H1 (cell line): ENCODE results near the gene ELP1. TPM values are rescaled to one million over a fixed set of nuclear protein-coding genes. Genes with fewer than 3 reads are reported as not detected.

Experiments used
- CTCF ChIA-PET: fragments of 300-600 bp; sonication (Branson Sonifier 250); formaldehyde crosslinking; loops from one replicate; lab custom pipeline; 2021; ENCODE audit not compliant: partially characterized antibody; lab: Charles Lee
- POLR2A ChIA-PET: fragments of 300-600 bp; sonication (Branson Sonifier 250); formaldehyde crosslinking; loops from one replicate; lab custom pipeline; 2021; ENCODE audit warnings: inconsistent platforms; ENCODE audit not compliant: partially characterized antibody; lab: Charles Lee
- DNase-seq, 2 experiments: peaks; one replicate each; pipeline versions ENCODE4 v3.0.0 to v3.0.0-alpha.2; 2010 to 2022; ENCODE audit warnings: low spot score in 2 of 2, low read depth in 1 of 2, mixed read lengths in 1 of 2
- FAIRE-seq: peaks from 2 replicates; lab custom pipeline; 2011; peaks lifted over from hg19 to GRCh38; lab: Jason Lieb, UNC
- H2AFZ ChIP-seq: 2 replicates; pipeline ENCODE4 v1.8.1; 2012; ENCODE audit warnings: low read length, inconsistent platforms
- H2AK5ac ChIP-seq: 2 replicates; pipeline ENCODE4 v1.6.1; 2013; ENCODE audit warnings: low read depth, low read length
- H2BK120ac ChIP-seq: replicated peaks from 2 replicates; pipeline ENCODE3; 2013; ENCODE audit warnings: low read depth, low read length, inconsistent platforms
- H2BK12ac ChIP-seq: 2 replicates; pipeline ENCODE4 v1.6.1; 2013; ENCODE audit warnings: low read depth, low read length
- H2BK15ac ChIP-seq: 2 replicates; pipeline ENCODE4 v1.6.1; 2013; ENCODE audit warnings: low read length
- H2BK20ac ChIP-seq: 2 replicates; pipeline ENCODE4 v1.6.1; 2013; ENCODE audit warnings: low read length
- H2BK5ac ChIP-seq: 2 replicates; pipeline ENCODE4 v1.6.1; 2013; ENCODE audit warnings: low read depth, low read length
- H3K14ac ChIP-seq: 2 replicates; pipeline ENCODE4 v1.6.1; 2013; ENCODE audit warnings: inconsistent platforms; ENCODE audit not compliant: insufficient read length
- H3K18ac ChIP-seq: 2 replicates; pipeline ENCODE4 v1.6.1; 2013; ENCODE audit warnings: low read length; ENCODE audit errors: extremely low read depth
- H3K23ac ChIP-seq: 2 replicates; pipeline ENCODE4 v1.6.1; 2013; ENCODE audit warnings: inconsistent platforms; ENCODE audit not compliant: insufficient read length
- H3K23me2 ChIP-seq: 2 replicates; pipeline ENCODE4 v1.6.1; 2013; ENCODE audit warnings: low read depth, low read length
- H3K27ac ChIP-seq: 2 replicates; pipeline ENCODE4 v1.6.1; 2011; ENCODE audit warnings: low read depth, low read length, inconsistent platforms
- H3K27me3 ChIP-seq, 4 experiments: replicated peaks in 1 of 4; 1 replicate in 1 of 4; 2 replicates in 3 of 4; pipeline versions ENCODE4 v1.6.1 to v1.8.1; 2011 to 2013; ENCODE audit warnings: low read length in 3 of 4, mild to moderate bottlenecking in 3 of 4, inconsistent platforms in 2 of 4, mixed read lengths in 2 of 4, moderate library complexity in 1 of 4; ENCODE audit not compliant: control insufficient read depth in 3 of 4, insufficient read depth in 3 of 4; ENCODE audit errors: extremely low read depth in 1 of 4
- H3K36me3 ChIP-seq, 4 experiments: 2 replicates each; pipeline versions ENCODE4 v1.6.1 to v1.8.1; 2011 to 2013; ENCODE audit warnings: mild to moderate bottlenecking in 4 of 4, low read length in 3 of 4, moderate library complexity in 2 of 4, control low read depth in 1 of 4, inconsistent platforms in 1 of 4; ENCODE audit not compliant: insufficient read depth in 4 of 4, control insufficient read depth in 2 of 4
- H3K4ac ChIP-seq: replicated peaks from 2 replicates; pipeline ENCODE3; 2013; ENCODE audit warnings: low read length, low read depth, mixed read lengths, inconsistent platforms; ENCODE audit not compliant: insufficient read length
- H3K4me1 ChIP-seq, 4 experiments: replicated peaks in 1 of 4; 1 replicate in 1 of 4; 2 replicates in 3 of 4; pipeline versions ENCODE4 v1.6.1 to v1.8.1; 2011 to 2013; ENCODE audit warnings: low read length in 3 of 4, inconsistent platforms in 2 of 4, mixed read lengths in 1 of 4; ENCODE audit not compliant: insufficient read depth in 4 of 4, control insufficient read depth in 3 of 4
- H3K4me2 ChIP-seq, 2 experiments: 2 replicates each; pipeline versions ENCODE4 v1.6.1 to v1.8.1; 2011 to 2013; ENCODE audit warnings: low read depth in 2 of 2, low read length in 2 of 2, control low read depth in 1 of 2, inconsistent platforms in 1 of 2, mild to moderate bottlenecking in 1 of 2; ENCODE audit not compliant: insufficient read depth in 1 of 2
- H3K4me3 ChIP-seq, 4 experiments: fragments of 200-600, 300-600 bp in 1 of 4; sonication (generic), shearing (Covaris generic), sonication (Bioruptor Twin) in 1 of 4; 2 replicates each; pipeline versions ENCODE4 v1.5.1 to v1.8.1; 2011 to 2016; ENCODE audit warnings: low read length in 4 of 4, low read depth in 3 of 4, control low read depth in 2 of 4, inconsistent platforms in 2 of 4, mild to moderate bottlenecking in 2 of 4, mixed read lengths in 1 of 4, moderate library complexity in 1 of 4; ENCODE audit not compliant: insufficient read depth in 2 of 4; ENCODE audit errors: extremely low read depth in 1 of 4
- H3K56ac ChIP-seq: replicated peaks from 2 replicates; pipeline ENCODE3; 2013; ENCODE audit warnings: low read depth, mild to moderate bottlenecking, mixed read lengths, low read length, inconsistent platforms; ENCODE audit not compliant: insufficient read length
- H3K79me1 ChIP-seq: 2 replicates; pipeline ENCODE4 v1.6.1; 2013; ENCODE audit warnings: low read depth, low read length, control low read depth
- H3K79me2 ChIP-seq, 2 experiments: 2 replicates each; pipeline versions ENCODE4 v1.6.1 to v1.8.1; 2012 to 2013; ENCODE audit warnings: low read length in 2 of 2, mild to moderate bottlenecking in 2 of 2, inconsistent platforms in 1 of 2; ENCODE audit not compliant: insufficient read depth in 2 of 2, control insufficient read depth in 1 of 2
- H3K9ac ChIP-seq, 4 experiments: replicated peaks in 1 of 4; 1 replicate in 1 of 4; 2 replicates in 3 of 4; pipeline versions ENCODE4 v1.6.1 to v1.8.1; 2011 to 2013; ENCODE audit warnings: low read depth in 3 of 4, low read length in 3 of 4, control low read depth in 2 of 4, mild to moderate bottlenecking in 2 of 4, moderate library complexity in 2 of 4, inconsistent platforms in 1 of 4; ENCODE audit errors: extremely low read depth in 1 of 4
- H3K9me3 ChIP-seq, 2 experiments: 2 replicates each; pipeline versions ENCODE4 v1.6.1 to v1.8.1; 2012 to 2013; ENCODE audit warnings: mild to moderate bottlenecking in 2 of 2, moderate library complexity in 2 of 2, control low read depth in 1 of 2, inconsistent platforms in 1 of 2, low read depth in 1 of 2, low read length in 1 of 2, mixed read lengths in 1 of 2; ENCODE audit not compliant: insufficient read depth in 2 of 2
- H4K20me1 ChIP-seq, 2 experiments: replicated peaks in 1 of 2; 2 replicates each; pipeline versions ENCODE3 to v1.8.1; 2011 to 2013; ENCODE audit warnings: inconsistent platforms in 2 of 2, low read length in 2 of 2, mild to moderate bottlenecking in 1 of 2; ENCODE audit not compliant: insufficient read depth in 2 of 2, control insufficient read depth in 1 of 2
- H4K5ac ChIP-seq: 2 replicates; pipeline ENCODE4 v1.6.1; 2013; ENCODE audit warnings: low read length, low read depth, mixed read lengths, inconsistent platforms; ENCODE audit not compliant: insufficient read length
- H4K8ac ChIP-seq: 2 replicates; pipeline ENCODE4 v1.8.0; 2013; ENCODE audit warnings: mild to moderate bottlenecking, moderate library complexity, low read length, inconsistent platforms; ENCODE audit not compliant: insufficient read depth; ENCODE audit errors: extremely low read depth
- H4K91ac ChIP-seq: replicated peaks from 2 replicates; pipeline ENCODE3; 2013; ENCODE audit warnings: low read length, mixed read lengths, inconsistent platforms; ENCODE audit not compliant: insufficient read length
- BCL11A ChIP-seq, 2 experiments: IDR thresholded peaks; one replicate each; pipeline ENCODE4 v1.6.1; 2011; ENCODE audit warnings: low read depth in 2 of 2, low read length in 2 of 2, mild to moderate bottlenecking in 2 of 2
- CBX5 ChIP-seq: fragments of 300-800, 300-1000 bp; sonication (generic); IDR thresholded peaks from 2 replicates; pipeline ENCODE4 v1.7.1; 2016; ENCODE audit warnings: antibody characterized with exemption, low read length, low read depth
- CHD2 ChIP-seq: IDR thresholded peaks from 2 replicates; pipeline ENCODE4 v1.6.1; 2012; ENCODE audit warnings: low read length, improper control_type of control experiment
- JUN ChIP-seq: IDR thresholded peaks from 2 replicates; pipeline ENCODE4 v1.6.1; 2011; ENCODE audit warnings: low read depth, mild to moderate bottlenecking, improper control_type of control experiment, low read length
- KDM4A ChIP-seq: IDR thresholded peaks from one replicate; pipeline ENCODE4 v1.7.1; 2012; ENCODE audit warnings: low read depth, mild to moderate bottlenecking, moderate library complexity, low read length, inconsistent platforms; ENCODE audit not compliant: severe bottlenecking
- NRF1 ChIP-seq: IDR thresholded peaks from 2 replicates; pipeline ENCODE4 v1.6.1; 2011; ENCODE audit warnings: mild to moderate bottlenecking, low read depth, low read length, improper control_type of control experiment
- RXRA ChIP-seq: IDR thresholded peaks from 2 replicates; pipeline ENCODE4 v1.6.1; 2011; ENCODE audit warnings: low read depth, mild to moderate bottlenecking, low read length, moderate library complexity; ENCODE audit not compliant: insufficient read depth
- SIRT6 ChIP-seq: IDR thresholded peaks from one replicate; pipeline ENCODE4 v1.7.1; 2012; ENCODE audit warnings: low read length, inconsistent platforms
- WGBS, 2 experiments: shearing (Covaris generic) in 1 of 2; methylation state at CpG; one replicate each; pipeline versions ENCODE4 v1.1.6 to v1.1.7; 2013 to 2015; ENCODE audit warnings: low lambda C conversion rate in 2 of 2, mixed read lengths in 2 of 2, inconsistent platforms in 1 of 2, low coverage in 1 of 2, missing lambda C conversion rate in 1 of 2; ENCODE audit not compliant: insufficient replicate concordance in 2 of 2, insufficient coverage in 1 of 2, insufficient read length in 1 of 2; ENCODE audit errors: extremely low coverage in 1 of 2, missing lambda C conversion rate in 1 of 2; 5-methylcytosine and 5-hydroxymethylcytosine counted together
- polyA plus RNA-seq, 7 experiments: library from polyadenylated mRNA; depleted of rRNA in 3 of 7; stranded (reverse) in 5 of 7; unstranded in 2 of 7; fragments of >200 nt in 5 of 7; fragments of 200-250 nt in 2 of 7; gene quantifications; 1 replicate in 5 of 7; 2 replicates in 1 of 7; 4 replicates in 1 of 7; pipeline versions ENCODE4 v1.2.1 to v1.2.3, GENCODE V29; 2011 to 2013; ENCODE audit warnings: missing spikeins in 2 of 7, mixed read lengths in 2 of 7
- total RNA-seq: library from RNA; stranded (reverse); fragmentation: NEBNext Ultra II Directional; extraction: Animal tissue kit (Norgen Biotek cat#: 25700); gene quantifications from 2 replicates; pipeline ENCODE4 v1.2.1, GENCODE V29; 2021
- TF ChIP-seq, protein P1 (sequence below): IDR thresholded peaks from 2 replicates; pipeline ENCODE4 v1.6.1; 2012; ENCODE audit warnings: inconsistent platforms

The ELP1 gene
- total and polyA plus RNA-seq, 2 of the 8 experiments (the other 6 are each of a cell fraction or from before 2014, with no cell fraction given), result 13.9 to 31.3 TPM

GRCh38 chr9:108863891-108864290 is 70.0 kb downstream of the ELP1 start:
- Histone ChIP-seq H2BK20ac (no peak overlapping the region), H4K20me1 (no peaks in the 10 kb centered on the region), H2BK5ac (no peak overlapping the region), H3K27me3 (no peaks in the 10 kb centered on the region), H2BK12ac (no peak overlapping the region), H3K27ac (no peak overlapping the region), H2AFZ (no peak overlapping the region), H3K18ac (no peak overlapping the region)
- CTCF ChIA-PET, result interaction anchor here (0.7 to 1.2 kb wide), 9 partner anchors 9 to 87 kb away, joined by 3 to 6 read pairs (median 3); no protein-coding TSS in a partner anchor
- no peak for TF ChIP-seq CHD2
- no peak for TF ChIP-seq KDM4A
- TF ChIP-seq RXRA, result no peak
- TF ChIP-seq SIRT6, result no peak
- TF ChIP-seq BCL11A (IDR thresholded peaks at IDR 0.05; ENCODE audit: low read depth in 2 of 2, low read length in 2 of 2), result no peak
- TF ChIP-seq, protein P1, sequence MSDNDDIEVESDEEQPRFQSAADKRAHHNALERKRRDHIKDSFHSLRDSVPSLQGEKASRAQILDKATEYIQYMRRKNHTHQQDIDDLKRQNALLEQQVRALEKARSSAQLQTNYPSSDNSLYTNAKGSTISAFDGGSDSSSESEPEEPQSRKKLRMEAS, result no peak
- TF ChIP-seq NRF1, result no peak
- no peak for TF ChIP-seq JUN
- TF ChIP-seq CBX5, result no peak
- TF ChIP-seq, all 59 proteins: peak for 0
- Histone ChIP-seq H3K79me1 (no peaks in the 10 kb centered on the region), H3K9me3 (0 out of 4 replicates have a peak, but pooled peaks cover 0 to 3% of the 10 kb centered on the region in 2 experiments), H3K14ac (no peak overlapping the region), H3K56ac (no peak overlapping the region), H3K23me2 (no peaks in the 10 kb centered on the region), H3K9ac (no peak overlapping the region), H2BK120ac (no peak overlapping the region), H3K23ac (no peak overlapping the region), H3K36me3 (peaks cover 0 to 6% (median 3%) of the 10 kb centered on the region in 4 experiments; a peak in 1 of 8 replicates), H3K4me1 (no peaks in the 10 kb centered on the region), H3K4ac (no peak overlapping the region), H4K8ac (no peak overlapping the region), H4K91ac (no peak overlapping the region), H4K5ac (no peak overlapping the region), H3K4me3 (no peak overlapping the region), H2BK15ac (no peak overlapping the region), H3K4me2 (no peak overlapping the region), H3K79me2 (no peaks in the 10 kb centered on the region), H2AK5ac (no peak overlapping the region)
- DNase-seq (no peak), FAIRE-seq (no peak)
- 90% methylated on average over 3 of the region's 3 CpGs; no CpG with 5 or more reads in 1 of the 2 experiments for WGBS, 2 experiments
- POLR2A ChIA-PET, result interaction anchor here (0.6 to 1.3 kb wide), 2 partner anchors 8 to 182 kb away, joined by 4 read pairs; no protein-coding TSS in a partner anchor
